ENCODE data around the gene TUBGCP2. TPM values are rescaled to one million over a fixed set of nuclear protein-coding genes. Genes with fewer than 3 reads are reported as not detected.
A peak's percentile ranks its signal among the peaks of the same experiment; 100 is the strongest.

TUBGCP2 gene
- polyA plus RNA-seq, 3 donors: 25.9 to 78.6 (median 39.3) TPM

GRCh38 chr10:133241501-133242205, 67.0 kb downstream of the TUBGCP2 start:
- H3K36me3 Mint-ChIP-seq: peaks cover 9 to 13% of the 10 kb centered on the region in 2 donors
- Histone ChIP-seq H4K20me1 (ENCODE audit: insufficient read depth, low read length) (peaks cover 6% of the 10 kb centered on the region), H3K4me2 (replicated peaks; ENCODE audit: extremely low read depth, low read length, poor library complexity, severe bottlenecking) (peak overlapping the region; percentile 80), H3K79me2 (ENCODE audit: insufficient read depth, low read length) (no peaks in the 10 kb centered on the region), H3K4me1 (ENCODE audit: control insufficient read depth in 1 of 2, insufficient read depth in 2 of 2, low read length in 2 of 2) (peaks cover 43 to 53% of the 10 kb centered on the region in 2 donors), H3K27me3 (ENCODE audit: control insufficient read depth in 2 of 2, insufficient read depth in 2 of 2, low read length in 2 of 2) (peaks cover 3 to 50% of the 10 kb centered on the region in 2 donors), H3K27ac (ENCODE audit: low read depth in 1 of 2, low read length in 2 of 2) (no peak overlapping the region), H2AFZ (ENCODE audit: insufficient read depth, low read depth, low read length, poor library complexity, severe bottlenecking) (peak overlapping the region; percentile 33), H3K9me3 (replicated peaks in 1 of 2; ENCODE audit: control insufficient read depth in 1 of 2, insufficient read depth in 1 of 2, low read length in 2 of 2) (no peaks in the 10 kb centered on the region), H3K4me3 (replicated peaks in 1 of 3; ENCODE audit: low read depth in 2 of 3, low read length in 3 of 3) (peak overlapping the region; percentile 36 to 75 (median 40)), H3K36me3 (replicated peaks in 1 of 2; ENCODE audit: control insufficient read depth in 1 of 2, insufficient read depth in 2 of 2, low read length in 2 of 2) (no peaks in the 10 kb centered on the region), H3K9ac (ENCODE audit: insufficient read depth, low read length, poor library complexity, severe bottlenecking) (no peak overlapping the region)
- intact Hi-C loops (cut with micrococcal nuclease): loop anchor here in 1 of 2 donors (10.0 kb wide), 1 partner anchor 227 kb away; no protein-coding TSS in a partner anchor
- H3K4me1 Mint-ChIP-seq: peaks cover 27% of the 10 kb centered on the region
- peaks cover 0 to 4% (median 2%) of the 10 kb centered on the region in 7 donors for H3K9me3 Mint-ChIP-seq
- WGBS (ENCODE audit: insufficient coverage): 23% methylated on average over 25 of the region's 25 CpGs
- no peak for TF ChIP-seq CTCF (IDR thresholded peaks at IDR 0.05)
- peak overlapping the region in 5 of 7 donors; percentile 33 to 63 (median 62) for H3K27ac Mint-ChIP-seq
- DNase-seq: peak in 1 of 3 donors; percentile 16
- H3K4me3 Mint-ChIP-seq: peak overlapping the region; percentile 82 to 94
- peaks cover 31 to 75% (median 54%) of the 10 kb centered on the region in 3 donors for H3K27me3 Mint-ChIP-seq (ENCODE audit: low read depth in 3 of 3)

GRCh38 chr10:133239990-133240389, 68.7 kb downstream of the TUBGCP2 start:
- Histone ChIP-seq H3K4me2 (replicated peaks; ENCODE audit: extremely low read depth, low read length, poor library complexity, severe bottlenecking) (no peak overlapping the region), H3K79me2 (ENCODE audit: insufficient read depth, low read length) (no peaks in the 10 kb centered on the region), H3K4me1 (ENCODE audit: control insufficient read depth in 1 of 2, insufficient read depth in 2 of 2, low read length in 2 of 2) (peaks cover 58 to 61% of the 10 kb centered on the region in 2 donors), H3K36me3 (replicated peaks in 1 of 2; ENCODE audit: control insufficient read depth in 1 of 2, insufficient read depth in 2 of 2, low read length in 2 of 2) (no peaks in the 10 kb centered on the region), H4K20me1 (ENCODE audit: insufficient read depth, low read length) (peaks cover 6% of the 10 kb centered on the region), H3K27me3 (ENCODE audit: control insufficient read depth in 2 of 2, insufficient read depth in 2 of 2, low read length in 2 of 2) (peaks cover 3 to 50% of the 10 kb centered on the region in 2 donors), H3K9ac (ENCODE audit: insufficient read depth, low read length, poor library complexity, severe bottlenecking) (no peak overlapping the region), H2AFZ (ENCODE audit: insufficient read depth, low read depth, low read length, poor library complexity, severe bottlenecking) (no peak overlapping the region), H3K4me3 (replicated peaks in 1 of 3; ENCODE audit: low read depth in 2 of 3, low read length in 3 of 3) (no peak overlapping the region), H3K9me3 (replicated peaks in 1 of 2; ENCODE audit: control insufficient read depth in 1 of 2, insufficient read depth in 1 of 2, low read length in 2 of 2) (no peaks in the 10 kb centered on the region), H3K27ac (ENCODE audit: low read depth in 1 of 2, low read length in 2 of 2) (no peak overlapping the region)
- Mint-ChIP-seq H3K4me3 (peak overlapping the region in 1 of 2 donors; percentile 39), H3K4me1 (peaks cover 28% of the 10 kb centered on the region), H3K9me3 (peaks cover 0 to 4% (median 2%) of the 10 kb centered on the region in 7 donors), H3K36me3 (peaks cover 9 to 13% of the 10 kb centered on the region in 2 donors), H3K27ac (no peak overlapping the region), H3K27me3 (ENCODE audit: low read depth in 3 of 3) (peaks cover 31 to 75% (median 54%) of the 10 kb centered on the region in 3 donors)
- intact Hi-C loops (cut with micrococcal nuclease): loop anchor here in 1 of 2 donors (10.0 kb wide), 2 partner anchors 95 to 225 kb away; no protein-coding TSS in a partner anchor
- TF ChIP-seq CTCF (IDR thresholded peaks at IDR 0.05): no peak
- WGBS (ENCODE audit: insufficient coverage): 32% methylated on average over 12 of the region's 15 CpGs
- no peak for DNase-seq

Measured in CD14-positive monocyte (primary cell).